Activated CD8-positive, alpha-beta T cell treated with anti-CD3 and anti-CD28 coated beads, Interleukin-2, amount 10 ng/mL, durations not matched to agents 7 days and 5 days (primary cell): ENCODE results near the gene NTF4. TPM values are rescaled to one million over a fixed set of nuclear protein-coding genes. Genes with fewer than 3 reads are reported as not detected.
A peak's percentile ranks its signal among the peaks of the same experiment; 100 is the strongest.

Source experiments
- ATAC-seq: fragments of 150-1000 bp; cut with Tn5 transposase; one replicate; pipeline ENCODE4 v1.10.0; 2021; ENCODE audit warnings: moderate library complexity
- CTCF ChIA-PET: fragments of 350-600 bp; sonication (Branson Sonifier 250); formaldehyde crosslinking; loops from one replicate; lab custom pipeline; 2021; ENCODE audit warnings: antibody characterized with exemption; lab: Charles Lee
- POLR2A ChIA-PET: fragments of 350-600 bp; sonication (Branson Sonifier 250); formaldehyde crosslinking; loops from one replicate; lab custom pipeline; 2021; ENCODE audit warnings: antibody characterized with exemption; lab: Charles Lee
- DNase-seq: peaks from one replicate; pipeline ENCODE4 v3.0.0-alpha.2; 2020
- H3K27ac Mint-ChIP-seq: one replicate; pipeline ENCODE4 v1.8.0; 2021; ENCODE audit warnings: mild to moderate bottlenecking, mixed read lengths
- H3K27me3 Mint-ChIP-seq: one replicate; pipeline ENCODE4 v1.8.0; 2021; ENCODE audit warnings: low read depth, mixed read lengths
- H3K36me3 Mint-ChIP-seq: one replicate; pipeline ENCODE4 v1.8.0; 2021; ENCODE audit warnings: low read depth, mixed read lengths
- H3K4me1 Mint-ChIP-seq: one replicate; pipeline ENCODE4 v1.8.0; 2021; ENCODE audit warnings: low read depth, mixed read lengths
- H3K4me3 Mint-ChIP-seq: one replicate; pipeline ENCODE4 v1.8.0; 2021; ENCODE audit warnings: mild to moderate bottlenecking, mixed read lengths
- H3K9me3 Mint-ChIP-seq: one replicate; pipeline ENCODE4 v1.8.0; 2022; ENCODE audit warnings: mixed read lengths; ENCODE audit not compliant: insufficient read depth
- total RNA-seq, 2 experiments: library from RNA; stranded (reverse); gene quantifications; one replicate each; pipeline ENCODE4 v1.2.3, GENCODE V29; 2021

The NTF4 gene
- total RNA-seq, 2 experiments from 2014 or later: not detected

DNA sequence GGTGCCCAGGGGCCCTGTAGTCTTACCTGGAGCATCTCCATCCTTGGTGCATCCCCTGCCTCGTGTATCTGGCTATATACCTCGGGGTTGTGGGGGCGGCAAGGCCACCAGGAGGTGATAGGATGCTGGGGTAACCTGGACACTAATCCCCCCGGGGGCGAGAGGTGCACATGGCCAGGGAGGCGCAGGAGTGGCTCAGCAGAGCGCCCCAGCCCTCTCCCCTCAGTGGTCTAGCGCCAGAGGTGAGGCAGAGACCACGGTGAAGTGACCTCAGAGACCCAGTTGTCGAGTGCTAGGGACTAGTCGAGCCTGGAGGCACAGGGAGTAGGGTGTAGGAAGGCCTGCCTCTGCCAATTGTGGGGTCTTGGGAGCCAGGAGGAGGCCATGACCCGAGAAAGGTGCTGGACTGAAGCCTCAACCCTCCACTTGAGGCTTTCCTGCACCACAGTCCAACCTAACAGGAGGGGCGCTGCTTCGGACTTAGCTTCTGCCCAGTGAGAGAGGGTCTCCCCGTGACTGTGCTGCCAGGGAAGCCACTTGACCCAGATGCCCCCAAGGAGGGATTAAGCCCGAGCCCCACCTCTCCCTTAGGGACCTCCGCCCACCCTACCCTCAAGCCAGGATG is 47.5 kb downstream of the NTF4 start, which contains the start of gene LHB:
TSS of gene LHB (minus strand) at position 51 of the 625 bp plus-strand sequence. CDS start at position 41, 10 bp downstream.
- H3K4me3 Mint-ChIP-seq: peak within 1 kb of the TSS; percentile 72
- peaks cover 20% of the 10 kb centered on the region for H3K36me3 Mint-ChIP-seq
- ChIA-PET POLR2A (interaction anchor here (1.3 kb wide), 1 partner anchor 23 kb away, joined by 3 read pairs; no protein-coding TSS in a partner anchor), CTCF (interaction anchor here (1.3 to 5.8 kb wide), 3 partner anchors 18 to 38 kb away, joined by 4 to 32 read pairs (median 26); partner anchors contain the start of genes GYS1 and RUVBL2)
- H3K27me3 Mint-ChIP-seq: peaks cover 11% of the 10 kb centered on the region
- H3K9me3 Mint-ChIP-seq: no peaks in the 10 kb centered on the region
- H3K4me1 Mint-ChIP-seq: peaks cover 39% of the 10 kb centered on the region
- DNase-seq: no peak
- ATAC-seq: no peak
- H3K27ac Mint-ChIP-seq: no peak within 1 kb of the TSS

- Mint-ChIP-seq H3K4me3 (no peak overlapping the region), H3K36me3 (peaks cover 20% of the 10 kb centered on the region), H3K9me3 (no peaks in the 10 kb centered on the region), H3K27ac (no peak overlapping the region), H3K4me1 (peaks cover 35% of the 10 kb centered on the region), H3K27me3 (peaks cover 8% of the 10 kb centered on the region)
- ChIA-PET POLR2A (no interaction called here), CTCF (interaction anchor here (0.8 to 4.3 kb wide), 2 partner anchors 17 to 23 kb away, joined by 3 to 26 read pairs; partner anchors contain the start of genes GYS1 and RUVBL2)
- no peak for DNase-seq
- ATAC-seq: no peak
Measured at GRCh38 chr19:49016067-49016839, 48.4 kb downstream of the NTF4 start.

DNA sequence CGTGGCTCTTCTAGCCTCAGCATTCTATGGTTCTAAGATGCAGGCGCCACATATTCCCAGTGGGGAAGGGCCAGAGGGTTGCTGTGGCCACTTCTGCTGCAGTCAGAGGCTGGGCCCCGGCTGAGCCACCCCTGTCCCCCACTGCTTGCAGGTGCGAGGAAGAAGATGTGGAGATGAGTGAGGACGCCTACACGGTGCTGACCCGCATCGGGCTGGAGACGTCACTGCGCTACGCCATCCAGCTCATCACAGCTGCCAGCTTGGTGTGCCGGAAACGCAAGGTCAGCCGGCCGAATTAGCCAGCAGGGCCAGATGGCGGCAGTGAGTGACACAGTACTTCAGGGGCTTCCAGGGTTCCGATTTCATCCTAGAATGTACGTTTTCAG is 49.8 kb downstream of the NTF4 start:
- DNase-seq: no peak
- H3K27me3 Mint-ChIP-seq: peaks cover 7% of the 10 kb centered on the region
- ChIA-PET POLR2A (no interaction called here), CTCF (interaction anchor here (1.5 to 1.7 kb wide), 2 partner anchors 15 to 21 kb away, joined by 6 to 9 read pairs; partner anchors contain the start of genes GYS1 and RUVBL2)
- H3K4me3 Mint-ChIP-seq: no peak overlapping the region
- ATAC-seq: no peak
- H3K36me3 Mint-ChIP-seq: peaks cover 23% of the 10 kb centered on the region
- no peak overlapping the region for H3K27ac Mint-ChIP-seq
- H3K4me1 Mint-ChIP-seq: peaks cover 23% of the 10 kb centered on the region
- no peaks in the 10 kb centered on the region for H3K9me3 Mint-ChIP-seq

DNA sequence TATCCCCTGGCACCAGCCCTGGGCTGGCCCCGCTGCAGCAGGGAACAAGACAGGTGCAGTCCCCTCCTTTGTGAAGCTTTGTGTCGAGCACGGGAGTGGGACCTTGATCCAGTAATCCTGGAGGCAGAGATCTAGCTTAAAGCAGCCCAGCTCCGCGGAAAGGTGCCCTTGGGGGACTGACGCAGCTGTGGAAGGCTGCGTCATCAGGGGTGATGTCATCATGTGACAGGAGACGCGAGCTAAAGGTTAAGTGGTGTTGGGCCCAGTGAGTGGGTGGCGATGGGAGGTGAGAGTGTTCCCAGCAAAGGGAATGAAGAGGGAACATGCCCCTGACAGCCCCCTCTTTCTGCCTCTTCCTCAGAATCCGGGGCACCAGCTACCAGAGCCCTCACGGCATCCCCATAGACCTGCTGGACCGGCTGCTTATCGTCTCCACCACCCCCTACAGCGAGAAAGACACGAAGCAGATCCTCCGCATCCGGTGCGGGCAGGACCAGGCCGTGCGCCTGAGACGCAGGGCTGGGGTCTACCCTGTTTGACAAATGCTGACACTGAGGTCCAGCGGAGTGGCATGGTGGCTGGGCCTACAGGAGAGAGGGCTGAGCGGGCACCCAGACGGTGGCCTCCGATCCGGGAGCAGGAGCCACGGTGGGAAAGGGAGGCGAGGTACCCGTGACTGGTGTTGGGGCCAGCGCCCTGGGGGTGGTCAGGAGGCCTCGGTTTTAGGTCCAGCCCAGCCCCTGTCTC is 50.3 kb downstream of the NTF4 start:
- CTCF ChIA-PET: interaction anchor here (1.5 to 1.7 kb wide), 2 partner anchors 15 to 21 kb away, joined by 6 to 9 read pairs; partner anchors contain the start of genes GYS1 and RUVBL2

GRCh38 chr19:49011194-49011593 is 53.4 kb downstream of the NTF4 start:
- ChIA-PET CTCF (no interaction called here), POLR2A (no interaction called here)
- H3K36me3 Mint-ChIP-seq: peaks cover 35% of the 10 kb centered on the region
- H3K9me3 Mint-ChIP-seq: no peaks in the 10 kb centered on the region
- no peaks in the 10 kb centered on the region for H3K27me3 Mint-ChIP-seq
- DNase-seq (no peak), ATAC-seq (no peak)
- H3K4me3 Mint-ChIP-seq: no peak overlapping the region
- no peaks in the 10 kb centered on the region for H3K4me1 Mint-ChIP-seq
- H3K27ac Mint-ChIP-seq: no peak overlapping the region

More for the DNA sequence above, 50.3 kb downstream of the NTF4 start:
- Mint-ChIP-seq H3K36me3 (peaks cover 26% of the 10 kb centered on the region), H3K27ac (no peak overlapping the region), H3K4me3 (no peak overlapping the region), H3K27me3 (peaks cover 6% of the 10 kb centered on the region), H3K9me3 (no peaks in the 10 kb centered on the region), H3K4me1 (peaks cover 19% of the 10 kb centered on the region)
- no peak for ATAC-seq
- no peak for DNase-seq
- POLR2A ChIA-PET: no interaction called here

Other genes with a start within 250 kb of the NTF4 start
- 1 to 10 TPM in 1 of 2 experiments, under 1 TPM in 1; 0.89 to 1.1 TPM for gene HSD17B14, start 228.3 kb downstream of the NTF4 start, total RNA-seq
- gene PLEKHA4, start 196.2 kb downstream of the NTF4 start, total RNA-seq: 1 to 10 TPM; 4.4 to 4.6 TPM
- gene PPP1R15A, start 192.4 kb downstream of the NTF4 start, total RNA-seq: 100 to 1,000 TPM; 104 to 124 TPM
- gene TULP2, start 166.1 kb downstream of the NTF4 start, total RNA-seq: not detected
- gene NUCB1, start 164.5 kb downstream of the NTF4 start, total RNA-seq: 100 to 1,000 TPM; 229 to 236 TPM
- 1 to 10 TPM; 1.6 to 1.9 TPM for gene DHDH, start 131.1 kb downstream of the NTF4 start, total RNA-seq
- gene BAX, start 109.9 kb downstream of the NTF4 start, total RNA-seq: 100 to 1,000 TPM; 336 to 350 TPM
- gene FTL, start 99.5 kb downstream of the NTF4 start, total RNA-seq: 1,000 to 10,000 TPM in 1 of 2 experiments, 100 to 1,000 TPM in 1; 971 to 1,027 TPM
- gene GYS1, start 71.5 kb downstream of the NTF4 start, total RNA-seq: 10 to 100 TPM; 54.7 to 57.9 TPM
- gene RUVBL2, start 70.9 kb downstream of the NTF4 start, total RNA-seq: 100 to 1,000 TPM; 105 to 106 TPM
- gene LHB, start 47.7 kb downstream of the NTF4 start, total RNA-seq: not detected
- not detected for gene CGB3, start 40.5 kb downstream of the NTF4 start, total RNA-seq
- gene CGB2, start 32.9 kb downstream of the NTF4 start, total RNA-seq: not detected
- gene CGB1, start 27.9 kb downstream of the NTF4 start, total RNA-seq: not detected
- gene CGB5, start 21.0 kb downstream of the NTF4 start, total RNA-seq: not detected
- not detected for gene CGB8, start 15.7 kb downstream of the NTF4 start, total RNA-seq
- gene CGB7, start 7.1 kb downstream of the NTF4 start, total RNA-seq: not detected
- not detected for gene KCNA7, start 7.9 kb upstream of the NTF4 start, total RNA-seq
- 100 to 1,000 TPM; 177 to 193 TPM for gene SNRNP70, start 20.6 kb upstream of the NTF4 start, total RNA-seq
- gene LIN7B, start 49.6 kb upstream of the NTF4 start, total RNA-seq: 1 to 10 TPM; 3.7 to 6.3 TPM
- gene C19orf73, start 54.3 kb upstream of the NTF4 start, total RNA-seq: 1 to 10 TPM in 1 of 2 experiments, under 1 TPM in 1; 0.92 to 1.0 TPM
- gene PPFIA3, start 54.7 kb upstream of the NTF4 start, total RNA-seq: 1 to 10 TPM; 1.8 to 2.2 TPM
- gene HRC, start 90.6 kb upstream of the NTF4 start, total RNA-seq: not detected
- gene TRPM4, start 93.0 kb upstream of the NTF4 start, total RNA-seq: not detected